Activated CD8-positive, alpha-beta memory T cell treated with anti-CD3 and anti-CD28 coated beads, Interleukin-2, amount 50 U/mL, for 1 hour (primary cell): Measurements from ENCODE around the gene BCAS3.
"Not testable (repeated sequence)": the region's sequence is repeated elsewhere in the genome, so short reads cannot be mapped to it uniquely, and the experiment has no call there.

Experiments
- DNase-seq: peaks from one replicate; pipeline ENCODE4 v3.0.0-alpha.2; 2020; ENCODE audit errors: extremely low read depth

BCAS3 gene

GRCh38 chr17:60745544-60745943 lies 67.9 kb downstream of the BCAS3 start:
- no peak for DNase-seq

- no peak for DNase-seq
Observed at GRCh38 chr17:60747069-60747808, 69.6 kb downstream of the BCAS3 start.

GRCh38 chr17:60748204-60748603 lies 70.6 kb downstream of the BCAS3 start:
- DNase-seq: no peak

- no peak for DNase-seq
Observed at GRCh38 chr17:60749050-60749449, 71.4 kb downstream of the BCAS3 start.

- DNase-seq: no peak
Observed at GRCh38 chr17:60749708-60750107, 72.1 kb downstream of the BCAS3 start.

GRCh38 chr17:60750640-60751039 lies 73.0 kb downstream of the BCAS3 start:
- no peak for DNase-seq

GRCh38 chr17:60751884-60752283 lies 74.2 kb downstream of the BCAS3 start:
- no peak for DNase-seq

GRCh38 chr17:60752873-60753577 lies 75.4 kb downstream of the BCAS3 start:
- DNase-seq: no peak

GRCh38 chr17:60754057-60754604 lies 76.5 kb downstream of the BCAS3 start:
- DNase-seq: no peak

- not testable (repeated sequence) for DNase-seq
Observed at GRCh38 chr17:60756798-60757197, 79.1 kb downstream of the BCAS3 start.

GRCh38 chr17:60757437-60757836 lies 79.8 kb downstream of the BCAS3 start:
- DNase-seq: no peak

- no peak for DNase-seq
Observed at GRCh38 chr17:60759756-60760155, 82.1 kb downstream of the BCAS3 start.

- not testable (repeated sequence) for DNase-seq
Observed at GRCh38 chr17:60761301-60761700, 83.7 kb downstream of the BCAS3 start.

- DNase-seq: no peak
Observed at GRCh38 chr17:60766778-60767190, 89.1 kb downstream of the BCAS3 start.

- DNase-seq: no peak
Observed at GRCh38 chr17:60767744-60768308, 90.2 kb downstream of the BCAS3 start.

- no peak for DNase-seq
Observed at GRCh38 chr17:60769327-60769726, 91.7 kb downstream of the BCAS3 start.

- DNase-seq: no peak
Observed at GRCh38 chr17:60770946-60771422, 93.3 kb downstream of the BCAS3 start.

GRCh38 chr17:60771621-60772020 lies 94.0 kb downstream of the BCAS3 start:
- DNase-seq: not testable (repeated sequence)

GRCh38 chr17:60773552-60773951 lies 95.9 kb downstream of the BCAS3 start:
- DNase-seq: no peak

- no peak for DNase-seq
Observed at GRCh38 chr17:60781880-60782412, 104.3 kb downstream of the BCAS3 start.

- no peak for DNase-seq
Observed at GRCh38 chr17:60782742-60783141, 105.1 kb downstream of the BCAS3 start.

- no peak for DNase-seq
Observed at GRCh38 chr17:60790205-60790604, 112.6 kb downstream of the BCAS3 start.
